Fibroblast of skin of right biceps (primary cell): ENCODE measurements around the gene MUC15.
"Not testable (repeated sequence)": the region's sequence is repeated elsewhere in the genome, so short reads cannot be mapped to it uniquely, and the experiment has no call there.

Source experiments
- DNase-seq: peaks from one replicate; pipeline ENCODE4 v3.0.0-alpha.2; 2013

The MUC15 gene, protein sequence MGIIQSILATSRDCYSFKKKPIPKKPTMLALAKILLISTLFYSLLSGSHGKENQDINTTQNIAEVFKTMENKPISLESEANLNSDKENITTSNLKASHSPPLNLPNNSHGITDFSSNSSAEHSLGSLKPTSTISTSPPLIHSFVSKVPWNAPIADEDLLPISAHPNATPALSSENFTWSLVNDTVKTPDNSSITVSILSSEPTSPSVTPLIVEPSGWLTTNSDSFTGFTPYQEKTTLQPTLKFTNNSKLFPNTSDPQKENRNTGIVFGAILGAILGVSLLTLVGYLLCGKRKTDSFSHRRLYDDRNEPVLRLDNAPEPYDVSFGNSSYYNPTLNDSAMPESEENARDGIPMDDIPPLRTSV

DNA sequence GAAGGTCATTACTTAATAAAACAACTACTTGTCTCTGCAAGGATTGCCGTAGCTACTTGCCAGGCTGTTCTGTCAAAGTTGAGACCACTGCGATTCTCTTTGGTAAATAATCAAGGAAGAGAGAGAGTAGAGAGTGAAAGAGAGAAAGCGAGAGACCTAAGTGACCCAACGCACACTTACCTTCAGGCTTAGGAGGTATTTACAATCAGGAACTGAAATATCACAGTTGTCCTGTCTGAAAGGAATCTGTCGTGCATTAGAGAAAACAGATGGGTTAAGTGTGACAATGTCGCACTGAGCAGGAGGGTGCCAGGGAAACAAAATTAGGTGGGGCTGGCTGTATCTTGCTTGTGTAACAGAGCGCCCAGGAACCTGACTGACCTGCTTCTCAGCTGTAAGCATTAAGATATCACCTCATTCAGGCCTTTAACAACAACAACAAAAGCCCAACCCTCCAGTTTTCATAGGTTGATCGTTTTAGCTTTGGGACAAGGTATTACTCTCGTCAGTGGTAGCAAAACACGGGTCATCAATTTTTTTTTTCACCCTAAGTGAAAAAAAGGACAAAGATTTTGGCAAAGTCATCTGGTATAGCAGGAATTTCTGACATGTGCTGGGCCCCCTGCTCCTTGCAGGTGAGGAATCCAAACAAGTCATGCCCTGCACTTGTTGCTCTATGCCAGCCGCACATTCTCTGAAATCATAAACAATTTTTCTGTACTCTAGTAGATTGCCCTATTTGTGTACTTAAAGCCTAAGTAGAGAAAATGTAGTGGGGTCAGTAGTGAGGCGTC is at the start of gene MUC15:
MUC15 (minus strand) TSS at position 403 of the 794 bp plus-strand sequence. CDS start 5,169 bp downstream, outside the sequence.
- DNase-seq: no peak

DNA sequence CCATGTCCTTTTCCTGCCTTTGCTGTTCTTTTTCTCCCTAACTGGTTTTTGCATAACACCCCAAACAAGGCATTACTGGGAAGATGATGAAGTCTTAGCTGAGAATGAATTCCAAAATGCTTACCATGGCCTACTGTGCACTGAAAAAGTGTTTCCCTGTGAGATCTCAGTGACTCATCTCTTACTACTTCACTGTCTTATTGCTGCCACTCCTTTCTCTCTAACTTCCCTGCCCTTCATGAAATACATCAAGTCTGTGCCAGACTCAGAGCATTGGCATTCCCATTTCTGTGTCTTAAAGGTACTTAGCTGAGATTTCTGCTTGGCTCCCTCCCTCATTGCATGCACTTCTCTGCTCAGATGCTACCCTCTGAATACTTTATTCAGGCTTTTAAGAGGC is 49.1 kb upstream of the MUC15 start:
- peak; percentile 91 for DNase-seq

DNA sequence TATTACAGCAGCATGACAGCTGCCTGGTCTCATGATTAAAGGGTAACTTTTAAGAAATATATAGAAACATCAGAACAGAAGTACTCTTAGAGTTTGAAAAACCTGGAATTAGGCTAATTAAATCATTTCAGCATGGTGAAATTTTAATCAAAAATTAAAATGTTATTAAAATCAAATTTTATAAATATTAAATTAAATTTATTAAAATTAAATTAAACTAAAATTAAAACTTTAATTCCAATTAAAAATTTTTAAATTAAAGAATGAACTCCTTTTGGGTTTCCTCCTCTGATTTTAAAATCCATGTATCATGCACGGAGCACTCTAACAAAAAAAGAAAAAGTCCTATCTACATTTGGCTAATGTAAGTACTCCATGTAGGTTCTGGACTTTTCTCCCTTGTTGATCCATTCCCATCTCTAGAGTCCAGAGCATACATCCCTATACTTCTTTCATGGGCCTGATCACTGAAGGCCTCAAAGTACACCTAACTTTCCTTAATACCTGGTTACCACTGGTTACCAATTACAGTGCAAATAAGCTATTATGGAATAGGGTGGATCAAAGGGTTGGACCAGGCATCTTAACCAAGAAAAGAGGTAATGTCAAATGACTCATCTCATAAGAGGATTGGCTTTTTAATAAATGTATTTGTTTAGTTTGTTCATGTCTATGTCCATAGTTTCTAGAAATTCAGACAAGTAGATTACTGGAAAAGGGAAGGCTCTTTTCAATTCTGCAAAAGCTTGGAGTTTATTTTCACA is 48.4 kb upstream of the MUC15 start:
- peak; percentile 0 for DNase-seq

GRCh38 chr11:26618441-26618840 is 46.4 kb upstream of the MUC15 start:
- no peak for DNase-seq

DNA sequence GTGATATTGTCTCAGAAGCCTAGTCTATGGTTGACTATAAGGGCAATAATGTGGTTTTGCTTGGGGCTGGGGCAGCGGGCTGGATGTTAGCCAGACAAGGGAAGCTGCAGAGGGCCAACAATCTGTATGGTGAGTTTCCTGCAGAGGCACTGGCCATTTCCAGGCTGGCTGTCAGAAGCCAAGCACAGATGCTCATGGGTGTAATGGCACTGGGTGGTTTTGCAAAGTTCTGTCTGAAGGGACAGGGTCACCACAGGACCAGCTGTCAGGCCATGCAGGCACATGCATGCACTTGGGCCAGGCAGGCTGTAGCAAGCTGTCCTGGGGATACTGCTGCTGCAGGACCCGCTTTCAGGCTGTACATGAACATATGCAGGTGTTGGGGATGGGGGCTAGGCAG is 41.7 kb upstream of the MUC15 start:
- no peak for DNase-seq

- no peak for DNase-seq
Observed at GRCh38 chr11:26608507-26609146, 36.6 kb upstream of the MUC15 start.

DNA sequence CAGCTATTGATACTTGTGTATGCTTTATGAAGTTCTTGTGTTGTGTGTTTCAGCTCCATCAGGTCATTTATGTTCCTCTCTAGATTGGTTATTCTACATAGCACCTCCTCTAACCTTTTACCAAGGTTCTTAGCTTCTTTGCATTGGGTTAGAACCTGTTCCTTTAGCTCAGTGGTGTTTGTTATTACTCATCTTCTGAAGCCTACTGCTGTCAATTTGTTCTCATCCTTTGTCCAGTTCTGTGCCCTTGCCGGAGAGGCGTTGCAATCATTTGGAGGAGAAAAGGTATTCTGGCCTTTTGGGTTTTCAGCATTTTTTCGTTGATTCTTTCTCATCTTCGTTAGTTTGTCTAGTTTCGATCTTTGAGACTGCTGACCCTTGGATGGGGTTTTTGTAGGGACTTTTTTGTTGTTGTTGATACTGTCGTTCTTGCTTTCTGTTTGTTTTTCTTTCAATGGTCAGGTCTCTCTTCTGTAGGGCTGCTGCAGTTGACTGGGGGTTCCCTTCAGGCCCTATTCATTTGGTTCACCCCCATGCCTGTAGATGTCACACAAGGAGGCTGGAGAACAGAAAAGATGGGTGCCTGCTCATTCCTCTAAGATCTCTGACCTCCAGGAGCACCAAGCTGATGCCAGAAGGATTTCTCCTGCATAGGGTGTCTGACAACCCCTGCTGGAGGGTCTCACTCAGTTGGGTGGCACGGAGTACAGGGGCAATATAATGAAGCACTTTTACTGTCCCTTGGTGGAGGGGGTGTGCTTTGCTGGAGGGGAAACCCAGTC is 35.9 kb upstream of the MUC15 start:
- DNase-seq: no peak

DNA sequence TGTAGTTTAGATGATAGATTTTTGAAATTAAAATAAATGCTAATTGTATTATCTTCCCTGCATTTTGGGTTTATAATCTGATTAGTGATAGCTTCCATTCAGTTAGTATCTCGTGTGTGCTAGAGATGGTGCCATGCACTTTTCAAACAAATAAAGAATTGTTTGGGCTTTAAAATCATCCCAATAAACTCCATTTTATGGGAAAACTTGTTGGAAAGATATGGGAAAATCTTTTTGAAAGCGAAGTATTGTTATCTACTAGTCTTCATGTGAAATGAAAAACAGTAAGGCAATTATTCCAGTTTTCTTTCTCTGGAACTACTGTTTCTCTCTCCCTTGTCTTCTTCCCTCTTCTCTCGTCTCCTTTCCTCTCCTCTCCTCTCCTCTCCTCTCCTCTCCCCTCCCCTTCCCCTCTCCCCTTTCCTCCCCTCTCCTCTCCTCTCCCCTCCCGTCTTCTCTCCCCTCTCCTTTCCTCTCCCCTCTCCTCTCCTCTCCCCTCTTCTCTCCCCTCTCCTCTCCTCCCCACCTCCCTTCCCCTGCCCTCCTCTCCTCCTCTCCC is 27.9 kb upstream of the MUC15 start:
- no peak for DNase-seq

GRCh38 chr11:26599425-26599824 is 27.4 kb upstream of the MUC15 start:
- DNase-seq: peak; percentile 45

DNA sequence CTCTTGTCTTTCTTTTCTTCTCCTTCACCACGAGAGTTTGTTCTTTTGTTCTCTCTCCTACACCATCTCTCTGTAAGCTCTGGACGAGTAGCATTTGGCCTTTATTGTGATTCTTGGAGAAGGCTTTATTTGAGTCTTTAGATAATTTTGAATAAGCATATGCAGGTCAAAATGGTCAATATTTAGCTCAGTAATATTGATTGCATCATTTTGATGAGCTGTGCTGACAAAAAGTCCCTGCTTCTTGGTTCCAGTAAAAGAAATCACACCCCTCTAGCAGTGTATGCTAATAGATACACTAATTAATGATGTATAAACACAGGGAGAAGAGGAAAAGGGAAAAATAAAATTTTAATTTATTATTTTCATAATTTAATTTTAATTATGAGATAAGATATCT is 25.8 kb upstream of the MUC15 start:
- no peak for DNase-seq

- not testable (repeated sequence) for DNase-seq
Observed at GRCh38 chr11:26597049-26597689, 25.1 kb upstream of the MUC15 start.

DNA sequence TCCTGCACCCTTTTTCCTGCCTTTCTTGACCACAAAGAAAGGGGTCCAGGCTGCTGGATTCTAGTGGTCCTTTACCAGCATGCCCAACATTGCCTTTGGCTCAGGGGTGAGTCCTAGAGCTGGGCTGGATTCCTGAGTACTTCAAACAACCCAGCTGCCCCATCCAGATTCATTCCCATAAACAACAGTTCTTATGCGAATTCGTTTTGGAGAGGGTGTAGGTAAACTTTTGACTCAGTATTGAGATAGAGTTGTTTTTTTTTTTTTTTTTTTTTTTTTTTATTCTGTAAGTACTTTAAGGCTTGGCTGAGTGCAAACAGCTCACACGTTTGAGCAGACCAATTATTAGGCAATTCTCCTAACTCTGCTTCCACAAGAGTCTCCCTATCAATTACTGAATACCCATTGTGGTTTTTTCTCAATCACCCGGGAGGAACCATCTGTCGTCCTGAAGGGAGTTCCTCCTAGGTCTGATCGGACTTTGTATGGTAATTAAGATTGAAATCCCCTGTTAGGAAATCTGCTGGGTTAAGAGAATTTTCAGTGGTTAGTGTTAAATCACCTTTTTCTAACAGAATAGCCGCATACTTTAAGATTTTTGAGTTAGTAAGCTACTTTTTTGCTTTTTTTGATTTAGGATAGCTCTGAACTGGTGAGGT is 23.3 kb upstream of the MUC15 start:
- not testable (repeated sequence) for DNase-seq

DNA sequence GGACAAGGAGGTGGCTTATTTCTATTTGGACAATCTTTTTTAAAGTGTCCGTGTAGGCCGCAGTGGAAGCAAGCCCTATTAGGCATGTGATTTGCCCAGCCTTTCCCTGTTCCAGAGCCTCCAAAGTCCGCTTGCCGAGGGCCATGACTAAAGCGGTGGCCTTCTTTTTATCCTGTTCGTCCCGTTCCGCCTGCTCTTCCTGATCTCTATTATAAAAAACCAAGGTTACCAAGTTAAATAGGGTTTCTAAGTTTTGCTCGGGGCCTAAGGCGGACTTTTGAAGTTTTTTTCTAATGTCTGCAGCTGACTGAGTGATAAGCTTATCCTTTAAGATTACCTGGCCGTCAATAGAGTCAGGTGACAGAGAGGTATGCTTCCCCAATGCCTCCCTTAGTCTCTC is 21.6 kb upstream of the MUC15 start:
- DNase-seq: no peak

GRCh38 chr11:26587073-26587472 is 15.0 kb upstream of the MUC15 start:
- DNase-seq: no peak

- DNase-seq: no peak
Observed at GRCh38 chr11:26584818-26585217, 12.8 kb upstream of the MUC15 start.

DNA sequence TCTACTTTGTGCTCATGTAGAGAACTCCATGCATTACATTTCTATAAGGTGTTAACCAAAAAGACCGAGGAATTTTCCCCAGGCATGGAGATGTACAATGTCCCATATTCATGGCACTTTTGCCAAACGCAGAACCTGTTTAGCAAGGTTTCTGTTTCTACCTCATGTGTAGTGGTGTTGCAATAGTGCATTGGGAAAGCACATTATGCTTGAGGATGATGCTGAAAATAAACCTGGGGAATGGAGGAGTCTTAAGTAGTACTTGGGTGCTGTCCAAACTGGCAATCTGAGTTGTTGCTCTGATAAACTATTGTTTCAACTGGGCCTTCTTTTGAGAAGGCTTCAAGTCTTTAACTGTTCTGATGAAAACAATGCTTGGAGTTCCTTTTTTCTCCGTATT is 11.5 kb upstream of the MUC15 start:
- DNase-seq: peak; percentile 11

DNA sequence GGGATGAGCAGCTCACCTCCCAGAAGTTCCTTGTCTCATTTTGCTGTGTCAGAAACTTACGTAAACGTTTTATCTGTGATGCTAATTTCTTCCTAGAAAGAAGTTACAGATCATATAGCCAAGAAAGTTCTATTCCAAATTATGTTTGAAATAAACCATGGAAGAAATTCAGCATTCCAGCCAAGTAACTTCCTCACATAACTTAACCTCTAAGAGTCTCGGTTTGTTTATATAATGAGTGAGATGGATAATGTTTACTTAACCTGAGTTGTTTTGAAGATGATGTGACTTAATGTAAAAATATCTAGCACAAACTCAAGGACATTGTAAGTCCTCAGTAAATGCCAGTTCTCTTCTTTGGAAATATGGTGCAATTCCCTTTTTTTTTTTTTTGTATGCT is 8.9 kb upstream of the MUC15 start:
- DNase-seq: peak; percentile 36

DNA sequence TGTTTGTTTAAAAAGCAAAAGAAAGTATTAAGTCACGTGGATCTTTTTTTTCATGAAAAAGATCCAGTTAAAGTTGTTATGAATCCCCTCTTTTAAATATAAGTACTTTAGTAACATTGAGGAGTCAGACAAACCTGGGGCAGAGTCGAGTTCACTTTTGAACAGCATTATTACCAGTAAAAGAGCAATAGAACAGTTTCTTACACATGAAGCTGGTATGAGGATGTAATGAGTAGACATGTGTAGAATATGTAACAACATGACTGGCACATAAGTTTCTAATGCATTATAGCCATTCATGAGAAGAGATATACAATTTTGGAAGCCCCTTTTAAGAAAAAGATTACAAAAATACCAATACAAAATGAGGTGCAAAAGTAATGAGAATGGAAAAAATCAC is 7.6 kb upstream of the MUC15 start:
- DNase-seq: no peak

GRCh38 chr11:26578998-26579661 is 7.1 kb upstream of the MUC15 start:
- peak; percentile 58 for DNase-seq

DNA sequence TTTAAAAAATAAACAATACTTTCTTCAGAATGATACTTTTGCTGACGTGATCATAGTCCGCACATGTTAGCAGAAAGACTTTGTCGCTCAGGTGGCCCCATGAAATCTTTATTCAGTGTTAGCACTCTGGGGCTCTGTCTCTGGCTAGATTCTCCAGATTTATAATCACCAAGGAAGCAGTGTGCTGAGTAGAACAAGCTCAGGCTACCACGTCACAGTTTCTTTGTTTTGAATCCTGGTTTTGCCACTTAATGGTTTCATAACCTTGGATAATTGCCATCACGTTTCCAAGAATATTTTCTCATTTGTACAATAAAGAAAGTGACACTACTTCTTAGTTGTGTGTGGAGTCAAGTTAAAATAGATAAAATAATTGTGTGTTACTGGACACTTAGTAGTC is 3.9 kb upstream of the MUC15 start:
- no peak for DNase-seq
